ENCODE results near the gene TEAD1. TPM values are rescaled to one million over a fixed set of nuclear protein-coding genes. Genes with fewer than 3 reads are reported as not detected.

The TEAD1 gene
- total and polyA plus RNA-seq, 10 of the 15 experiments (the other 5 are each of a cell fraction or from before 2014, with no cell fraction given), result 0.01 to 0.59 (median 0.04) TPM; not detected in 6

- intact Hi-C loops (cut with micrococcal nuclease; ENCODE audit: unreplicated experiment), result no loop called here
- SMC1A ChIA-PET (ENCODE audit: uncharacterized antibody, unreplicated experiment), result no interaction called here
These were observed 2.9 kb upstream of the TEAD1 start for GRCh38 chr11:12671370-12671769.

More at GRCh38 chr11:12671370-12671769, 2.9 kb upstream of the TEAD1 start:
- 31% methylated on average over 6 of the region's 6 CpGs for WGBS (ENCODE audit: insufficient coverage, insufficient replicate concordance, low lambda C conversion rate, missing lambda C conversion rate)
- Histone ChIP-seq H3K9me3 (replicated peaks; ENCODE audit: control insufficient read depth, insufficient read depth, low read length) (no peaks in the 10 kb centered on the region; the same call in 1 of the 3 replicates), H3K4me1 (ENCODE audit: control insufficient read depth, insufficient read depth, low read length) (no peaks in the 10 kb centered on the region), H3K27ac (ENCODE audit: control insufficient read depth, insufficient read depth) (no peak overlapping the region), H3K4me3 (no peak overlapping the region), H3K9ac (ENCODE audit: control insufficient read depth, insufficient read depth, low read length) (no peak overlapping the region), H3K27me3 (replicated peaks in 1 of 2; ENCODE audit: control insufficient read depth in 2 of 2, insufficient read depth in 2 of 2, low read length in 1 of 2) (peaks cover 6 to 7% of the 10 kb centered on the region in 2 experiments; a peak in 3 of 4 replicates), H3K4me2 (ENCODE audit: control insufficient read depth, insufficient read depth) (no peak overlapping the region), H4K20me1 (ENCODE audit: control insufficient read depth, insufficient read depth) (no peaks in the 10 kb centered on the region), H2AFZ (ENCODE audit: control insufficient read depth, low read depth, low read length) (no peak overlapping the region), H3K79me2 (ENCODE audit: control insufficient read depth, insufficient read depth, low read length) (no peaks in the 10 kb centered on the region), H3K36me3 (ENCODE audit: control insufficient read depth in 2 of 2, insufficient read depth in 2 of 2, low read length in 1 of 2) (no peaks in the 10 kb centered on the region)
- no TSS peak for BruUV-seq (replicated peaks)
- in situ Hi-C loops (cut with MboI), result no loop called here
- RAD21 ChIA-PET (ENCODE audit: unreplicated experiment), result no interaction called here
- no peak for TF ChIP-seq RUNX3 (IDR thresholded peaks at IDR 0.05; ENCODE audit: low read length)
- TF ChIP-seq ELK1 (IDR thresholded peaks at IDR 0.05; ENCODE audit: low read depth, low read length), result no peak
- no peak for TF ChIP-seq KAT2A (conservative IDR thresholded peaks at IDR 0.05; ENCODE audit: control insufficient read depth, low read depth, low read length)
- no peak for TF ChIP-seq ZNF24 (IDR thresholded peaks at IDR 0.05)
- no peak for TF ChIP-seq TCF7 (IDR thresholded peaks at IDR 0.05; ENCODE audit: borderline replicate concordance)
- TF ChIP-seq MYC (IDR thresholded peaks at IDR 0.05; ENCODE audit: insufficient read depth, insufficient read length, insufficient replicate concordance, low read length, severe bottlenecking), result no peak
- no peak for TF ChIP-seq CBFB (IDR thresholded peaks at IDR 0.05; ENCODE audit: low read depth)
- no peak for TF ChIP-seq RELB (IDR thresholded peaks at IDR 0.05; ENCODE audit: low read depth)
- TF ChIP-seq ZNF687 (IDR thresholded peaks at IDR 0.05), result no peak
- no peak for TF ChIP-seq TAF1 (IDR thresholded peaks at IDR 0.05; ENCODE audit: borderline replicate concordance, low read depth, low read length)
- no peak for TF ChIP-seq SIN3A (IDR thresholded peaks at IDR 0.05; ENCODE audit: low read depth, low read length)
- no peak for TF ChIP-seq WRNIP1 (IDR thresholded peaks at IDR 0.05; ENCODE audit: borderline replicate concordance, low read depth, low read length)
- TF ChIP-seq POLR2AphosphoS5 (IDR thresholded peaks at IDR 0.05; ENCODE audit: low read length), result no peak
- no peak for TF ChIP-seq NR2C2 (IDR thresholded peaks at IDR 0.05; ENCODE audit: borderline replicate concordance, control insufficient read depth, insufficient read length, low read depth)
- TF ChIP-seq SPI1 (IDR thresholded peaks at IDR 0.05; ENCODE audit: borderline replicate concordance, insufficient read depth, low read depth, low read length), result no peak
- no peak for TF ChIP-seq SREBF1 (IDR thresholded peaks at IDR 0.05; ENCODE audit: low read length)
- no peak for TF ChIP-seq HDGF (IDR thresholded peaks at IDR 0.05)
- DNase-seq (ENCODE audit: low read depth, low spot score) (no peak), ATAC-seq (no peak), FAIRE-seq (no peak)
- POLR2A ChIA-PET, result no interaction called here
- CTCF ChIA-PET, result no interaction called here
